ENCODE data around the gene RAB27A.
"Not testable (repeated sequence)": the region's sequence is repeated elsewhere in the genome, so short reads cannot be mapped to it uniquely, and the experiment has no call there.

RAB27A gene

DNA sequence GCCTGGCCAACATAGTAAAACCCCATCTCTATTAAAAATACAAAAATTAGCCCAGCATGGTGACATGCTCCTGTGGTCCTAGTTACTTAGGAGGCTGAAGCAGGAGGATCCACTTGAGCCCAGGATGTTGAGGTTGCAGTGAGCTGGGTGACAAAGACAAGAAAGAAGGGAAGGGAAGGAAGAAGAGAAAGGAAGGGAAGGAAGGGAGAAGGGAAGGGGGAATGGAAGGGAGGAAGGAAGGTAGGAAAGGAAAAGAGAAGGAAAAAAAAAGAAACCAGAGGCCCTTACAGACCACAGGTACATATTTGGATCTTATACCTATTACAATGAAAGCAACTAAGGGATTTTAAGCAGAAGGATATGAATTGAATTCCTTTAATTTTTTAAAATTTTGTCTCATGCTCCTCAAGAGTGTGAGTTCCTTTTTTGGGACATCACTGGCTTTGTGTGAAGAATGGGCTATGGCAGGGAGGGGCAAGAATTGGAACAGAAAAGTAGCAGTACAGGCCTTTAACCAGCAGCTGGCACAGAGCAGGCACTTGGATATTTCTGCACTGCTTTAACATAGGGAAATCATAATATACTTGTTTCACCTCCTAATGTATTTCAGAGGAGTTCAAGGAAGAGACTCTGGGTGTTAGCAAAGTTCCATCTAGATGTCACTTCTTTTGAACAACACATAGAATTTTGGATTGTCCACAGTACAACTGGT, 7.9 kb downstream of the RAB27A start:
- DNase-seq = no peak

DNA sequence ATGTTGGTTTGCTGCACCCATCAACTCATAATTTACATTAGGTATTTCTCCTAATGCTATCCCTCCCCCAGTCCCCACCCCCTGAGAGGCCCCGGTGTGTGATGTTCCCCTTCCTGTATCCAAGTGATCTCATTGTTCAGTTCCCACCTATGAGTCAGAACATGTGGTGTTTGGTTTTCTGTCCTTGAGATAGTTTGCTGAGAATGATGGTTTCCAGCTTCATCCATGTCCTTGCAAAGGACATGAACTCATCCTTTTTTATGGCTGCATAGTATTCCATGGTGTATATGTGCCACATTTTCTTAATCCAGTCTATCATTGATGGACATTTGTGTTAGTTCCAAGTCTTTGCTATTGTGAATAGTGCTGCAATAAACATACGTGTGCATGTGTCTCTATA, 9.0 kb downstream of the RAB27A start:
- DNase-seq = not testable (repeated sequence)

DNA sequence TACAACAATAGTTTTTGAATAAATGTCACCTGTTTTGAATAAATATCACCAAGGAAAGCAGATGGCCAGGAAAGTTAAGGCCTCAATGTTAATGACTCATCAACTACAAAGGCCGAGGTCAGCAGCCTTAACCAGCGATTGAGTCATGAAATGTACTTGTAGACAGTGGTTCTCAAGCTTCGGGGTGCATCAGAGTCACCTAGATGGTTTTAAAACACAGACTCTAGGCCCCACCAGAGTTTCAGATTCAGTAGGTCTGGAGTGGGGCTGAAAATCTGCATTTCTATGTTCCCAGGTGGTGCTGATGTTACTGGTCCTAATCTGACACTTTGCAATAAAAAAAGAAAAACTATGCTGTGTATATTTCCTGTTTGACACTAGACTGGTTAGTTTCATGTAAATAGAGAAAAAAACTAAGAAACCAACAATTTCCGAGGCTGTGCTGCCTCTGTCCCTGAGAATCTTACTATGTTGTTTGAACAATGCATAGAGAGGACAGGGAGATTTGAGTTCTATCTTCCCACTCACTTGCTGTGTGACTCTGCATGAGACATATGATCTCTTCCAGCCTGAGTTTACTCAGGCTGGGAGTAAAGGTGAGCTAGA, 9.8 kb downstream of the RAB27A start:
- no peak for DNase-seq

DNA sequence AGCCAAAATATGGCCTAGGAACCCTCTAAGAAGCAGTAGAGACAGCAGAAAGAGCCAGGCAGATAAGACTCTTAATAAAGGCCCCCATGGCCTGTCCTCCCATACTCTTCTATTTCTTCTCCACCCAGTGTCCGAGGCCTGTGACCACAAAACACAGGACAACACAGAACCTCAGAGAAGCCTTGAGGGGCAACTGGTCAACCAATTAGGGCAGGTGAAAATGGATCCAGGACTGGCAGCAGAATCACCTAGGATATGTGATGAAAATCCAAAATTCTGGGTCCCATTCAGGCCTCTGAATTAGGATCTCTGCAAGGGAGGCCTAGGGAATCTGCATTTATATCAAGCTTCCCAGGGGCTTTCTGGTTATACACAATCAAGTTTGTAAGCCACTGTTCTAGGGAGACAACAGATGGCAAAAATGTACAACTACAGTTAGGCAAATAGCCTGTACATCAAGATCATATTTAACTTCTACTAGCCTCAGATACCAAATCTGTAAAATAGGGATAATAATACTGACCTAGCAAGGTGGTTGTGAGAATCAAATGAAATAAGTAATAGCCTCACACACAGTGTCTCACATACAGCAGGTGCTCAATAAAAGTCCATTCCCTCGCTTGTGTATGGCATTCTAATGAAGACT, 10.4 kb downstream of the RAB27A start:
- no peak for DNase-seq

DNA sequence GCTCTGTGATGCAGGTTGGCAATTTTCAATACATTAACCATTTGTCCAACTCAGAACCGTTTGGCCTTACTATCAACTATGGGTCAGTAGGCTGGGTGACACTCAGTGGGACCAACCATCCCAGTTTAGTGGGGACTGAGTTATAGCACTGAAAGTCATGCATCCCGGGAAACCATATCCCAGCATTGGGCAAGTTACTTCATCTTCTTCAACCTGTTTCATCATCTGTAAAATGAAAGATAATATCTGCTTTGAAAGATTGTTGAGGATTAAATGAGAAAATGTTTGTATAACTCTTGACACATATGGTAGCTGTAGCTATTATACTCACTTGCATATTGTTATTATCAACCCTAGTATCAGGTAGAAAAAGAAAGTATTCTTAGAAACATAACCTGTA, 11.9 kb downstream of the RAB27A start:
- no peak for DNase-seq

DNA sequence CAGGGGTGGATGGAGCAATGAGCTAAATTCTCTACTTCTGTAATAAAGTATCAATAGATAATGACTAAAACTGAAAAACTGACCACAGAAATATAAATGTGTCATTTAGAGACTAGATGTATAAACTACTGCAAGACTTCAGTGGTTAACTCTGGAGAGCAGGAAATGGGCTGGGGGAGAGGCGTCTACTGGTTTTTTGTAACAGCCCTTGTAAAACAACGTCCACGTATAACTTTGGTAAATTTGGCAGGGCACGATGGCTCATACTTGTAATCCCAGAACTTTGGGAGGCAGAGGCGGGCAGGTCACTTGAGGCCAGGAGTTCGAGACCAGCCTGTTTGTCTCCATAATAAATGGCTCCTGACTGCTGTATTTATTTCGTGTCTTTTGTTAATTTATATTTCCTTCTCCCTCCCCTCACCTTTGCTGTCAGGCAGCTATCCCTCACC, 12.5 kb downstream of the RAB27A start:
- DNase-seq = no peak

DNA sequence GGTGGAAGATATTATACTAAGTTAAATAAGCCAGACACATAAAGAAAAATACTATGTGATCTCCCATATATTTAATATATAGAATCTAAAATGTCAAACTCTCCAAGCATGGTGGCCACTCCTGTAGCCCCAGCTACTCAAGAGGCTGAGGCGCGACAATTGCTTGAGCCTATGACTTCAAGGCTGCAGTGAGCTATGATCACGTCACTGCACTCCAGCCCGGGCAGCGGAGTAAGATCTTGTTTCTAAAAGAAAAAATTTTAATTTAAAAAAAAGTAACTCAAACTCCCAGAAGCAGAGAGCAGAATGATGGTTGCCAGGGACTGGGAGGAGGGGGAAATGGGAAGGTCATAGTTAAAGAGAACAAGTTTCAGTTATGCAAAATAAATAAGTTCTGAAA, 13.3 kb downstream of the RAB27A start:
- DNase-seq = no peak

DNA sequence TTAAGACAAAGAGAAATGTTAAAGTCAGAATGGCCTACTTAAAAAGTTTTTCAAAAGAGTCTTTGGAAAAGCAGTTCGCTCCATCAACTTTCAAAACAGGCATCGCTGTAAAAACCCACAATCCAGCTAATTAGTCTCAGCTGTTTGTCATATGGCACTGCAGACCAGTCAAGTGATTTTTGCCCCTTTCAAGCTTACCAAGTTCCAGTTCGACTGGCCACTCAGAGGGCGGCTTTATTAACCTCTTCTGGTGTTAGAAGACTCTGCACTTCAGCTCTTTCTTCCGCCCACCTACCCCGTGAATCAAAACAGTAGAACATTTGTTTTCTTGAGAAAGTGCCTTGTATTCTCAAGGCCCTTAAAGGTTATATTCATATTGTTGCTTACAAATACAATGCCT, 19.3 kb downstream of the RAB27A start:
- DNase-seq = no peak

DNA sequence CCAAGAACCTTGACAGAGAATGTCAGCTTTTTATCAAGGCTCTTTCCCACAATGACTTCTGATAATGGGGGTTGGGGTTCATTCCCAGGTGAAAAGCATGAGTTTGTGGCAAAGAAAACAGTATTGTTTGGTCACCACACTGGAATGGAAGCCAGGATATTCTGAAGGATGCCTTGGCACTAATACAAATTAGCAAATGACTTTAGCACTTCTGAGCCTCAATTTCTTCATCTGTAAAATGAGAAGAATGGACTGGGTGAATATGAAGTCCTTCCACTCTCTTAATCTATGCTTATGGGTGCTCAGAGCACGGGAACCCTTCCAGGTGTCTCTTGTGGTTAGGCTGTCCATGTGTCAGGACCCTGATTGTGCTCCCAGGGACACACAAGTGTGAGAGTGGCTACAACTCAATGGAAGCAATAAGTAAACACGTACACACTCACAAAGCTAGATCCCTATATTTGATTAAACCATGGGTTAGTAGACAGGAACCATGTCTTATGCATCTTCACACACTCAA, 21.4 kb downstream of the RAB27A start:
- DNase-seq = no peak

DNA sequence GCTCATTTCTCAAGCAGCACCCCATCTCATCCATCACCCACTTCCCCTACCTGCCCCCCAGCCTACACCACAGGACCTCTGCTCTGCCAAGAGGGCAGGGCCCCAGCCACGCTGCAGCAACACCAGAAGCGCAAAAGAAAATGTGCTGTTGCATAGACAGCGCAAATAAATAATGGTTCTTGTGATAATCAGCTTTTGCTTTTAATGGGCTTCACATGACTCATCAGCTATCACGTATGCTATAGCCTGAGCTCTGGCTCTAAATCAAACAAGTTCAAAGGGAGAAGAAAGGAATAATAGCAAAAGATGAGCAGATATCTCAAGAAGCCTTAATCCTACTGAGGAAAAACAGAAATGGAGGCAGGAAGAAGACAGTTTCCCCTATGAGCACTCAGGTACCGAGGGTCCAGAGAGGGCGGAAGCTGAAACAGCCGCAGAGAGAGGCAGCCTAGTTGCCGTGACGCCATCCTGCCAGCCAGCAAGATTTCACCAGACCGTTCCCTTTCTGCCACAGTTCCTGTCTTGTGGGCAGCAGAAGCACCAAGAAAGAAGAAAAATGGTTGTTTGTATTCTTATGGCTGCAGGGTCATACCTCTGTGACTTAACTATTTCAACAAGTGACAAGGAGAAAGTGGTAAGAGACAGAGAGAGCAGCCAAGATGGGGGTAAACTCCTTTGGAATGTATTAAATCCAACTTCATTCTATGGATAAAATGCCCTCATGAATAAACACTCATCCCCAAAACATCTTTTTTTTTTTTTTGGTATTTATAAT, 22.0 kb downstream of the RAB27A start:
- DNase-seq = no peak

DNA sequence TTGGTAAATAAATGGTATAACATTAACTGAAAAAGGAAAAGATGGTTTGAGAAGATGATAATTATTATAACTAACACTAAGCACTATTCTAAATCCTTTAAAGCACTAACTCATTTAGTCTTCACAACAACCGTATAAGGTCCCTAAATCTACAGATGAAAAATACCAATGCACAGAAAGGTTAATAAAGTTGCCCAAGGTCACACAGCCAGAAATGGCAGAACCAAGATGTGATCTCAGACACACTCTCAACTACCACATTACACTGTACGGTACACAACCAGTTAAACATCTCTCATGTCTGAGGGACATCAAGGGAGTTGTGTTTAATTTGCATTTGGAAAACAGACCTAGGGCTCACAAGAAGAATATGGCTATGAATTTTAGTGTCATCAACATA, 23.1 kb downstream of the RAB27A start:
- no peak for DNase-seq

DNA sequence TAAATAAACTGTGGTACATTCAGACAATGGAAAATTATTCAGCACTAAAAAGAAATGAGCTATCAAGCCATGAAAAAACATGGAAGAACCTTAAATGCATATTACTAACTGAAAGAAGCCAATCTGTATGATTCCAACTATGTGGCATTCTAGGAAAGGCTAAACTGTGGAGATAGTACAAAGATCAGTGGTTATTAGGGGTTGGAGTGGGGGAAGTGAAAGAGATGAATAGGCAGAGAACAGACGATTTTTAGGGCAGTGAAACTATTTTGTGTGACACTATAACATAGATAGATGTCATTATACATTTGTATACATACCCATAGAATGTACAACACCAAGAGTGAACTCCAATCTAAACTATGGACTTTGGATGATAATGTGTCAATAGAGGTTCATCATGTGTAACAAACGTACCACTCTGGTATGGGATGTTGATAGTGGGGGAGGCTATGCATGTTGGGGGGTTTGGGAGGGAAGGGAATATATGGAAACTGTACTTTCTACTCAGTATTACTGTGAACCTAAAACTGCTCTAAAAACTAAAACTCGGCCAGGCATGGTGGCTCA, 29.0 kb downstream of the RAB27A start:
- DNase-seq = no peak

DNA sequence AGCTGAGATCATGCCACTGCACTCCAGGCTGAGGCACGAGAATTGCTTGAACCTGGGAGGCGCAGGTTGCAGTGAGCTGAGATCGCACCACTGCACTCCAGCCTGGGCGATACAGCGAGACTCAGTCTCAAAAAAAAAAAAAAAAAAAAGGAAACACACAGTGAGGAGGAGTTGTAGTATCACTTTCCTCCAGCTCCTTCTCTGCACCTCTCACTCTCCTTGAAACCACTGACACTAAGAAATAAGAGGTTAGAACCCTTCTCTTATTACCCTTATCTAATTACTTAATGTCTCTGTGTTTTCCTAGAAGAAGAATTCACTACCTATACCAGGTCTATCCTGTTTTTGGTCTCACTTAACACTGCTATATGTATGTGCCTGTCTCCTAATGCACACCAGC, 31.7 kb downstream of the RAB27A start:
- no peak for DNase-seq

DNA sequence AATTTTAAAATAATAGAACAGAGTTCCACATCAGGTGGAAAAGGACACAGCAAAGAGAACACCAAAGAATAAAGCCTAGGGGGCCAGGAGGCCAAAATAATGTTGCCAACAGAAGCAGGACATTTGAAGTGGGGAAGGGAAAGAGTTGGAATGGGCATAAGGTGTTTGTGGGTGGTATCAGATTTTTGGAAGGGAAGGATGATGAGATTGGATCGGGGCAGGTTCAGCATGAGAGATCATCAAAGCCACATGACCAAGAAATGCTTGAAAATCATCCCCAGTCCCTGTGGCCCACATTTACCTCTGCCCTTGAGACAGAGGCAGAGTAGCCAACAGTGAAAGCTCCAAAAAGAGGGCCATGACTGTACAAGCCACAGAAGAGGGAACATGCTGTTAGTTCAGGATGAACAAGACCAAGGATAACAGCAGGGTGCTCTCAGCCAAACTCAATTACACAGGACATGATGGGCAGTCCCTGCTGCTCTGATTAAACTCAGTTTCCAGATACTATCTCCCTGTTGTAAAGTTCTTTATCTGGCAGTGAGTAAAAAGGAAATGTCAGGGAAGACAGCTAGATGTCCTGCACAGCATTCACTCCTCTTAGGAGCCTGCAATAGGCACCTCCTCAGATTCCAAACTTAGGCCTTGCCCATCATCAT, 32.5 kb downstream of the RAB27A start:
- DNase-seq = no peak

DNA sequence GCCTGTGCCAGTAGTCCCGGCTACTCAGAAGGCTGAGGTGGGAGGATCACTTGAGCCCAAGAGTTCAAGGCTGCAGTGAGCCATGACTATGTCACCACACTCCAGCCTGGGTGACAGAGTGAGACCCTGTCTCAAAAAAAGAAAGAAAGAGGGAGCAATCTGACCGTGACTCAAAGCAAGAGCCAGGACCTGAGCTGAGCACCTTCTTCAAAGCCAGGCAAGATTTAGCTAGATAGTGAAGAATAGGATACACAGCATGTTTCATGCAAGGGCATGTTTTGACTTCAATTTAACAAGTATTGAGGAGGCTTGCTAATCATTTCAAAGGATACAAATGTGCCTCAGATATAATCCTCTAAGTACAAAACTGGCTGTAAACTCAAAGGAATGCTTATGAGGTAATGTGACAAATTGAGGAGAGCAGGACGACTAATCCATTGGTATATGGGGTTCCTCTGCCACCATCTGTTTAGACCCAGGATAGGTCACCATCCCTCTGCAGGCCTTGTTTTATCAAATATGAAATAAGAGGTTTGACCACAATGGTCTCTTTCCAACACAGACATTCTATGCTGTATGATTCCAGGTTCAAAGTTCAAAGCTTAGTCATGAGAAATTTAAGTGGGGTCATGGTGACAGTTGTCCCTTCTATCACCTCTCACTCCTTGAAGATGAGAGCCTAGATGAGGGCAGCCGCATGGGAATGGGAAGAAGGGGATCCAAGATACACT, 33.2 kb downstream of the RAB27A start:
- no peak for DNase-seq

DNA sequence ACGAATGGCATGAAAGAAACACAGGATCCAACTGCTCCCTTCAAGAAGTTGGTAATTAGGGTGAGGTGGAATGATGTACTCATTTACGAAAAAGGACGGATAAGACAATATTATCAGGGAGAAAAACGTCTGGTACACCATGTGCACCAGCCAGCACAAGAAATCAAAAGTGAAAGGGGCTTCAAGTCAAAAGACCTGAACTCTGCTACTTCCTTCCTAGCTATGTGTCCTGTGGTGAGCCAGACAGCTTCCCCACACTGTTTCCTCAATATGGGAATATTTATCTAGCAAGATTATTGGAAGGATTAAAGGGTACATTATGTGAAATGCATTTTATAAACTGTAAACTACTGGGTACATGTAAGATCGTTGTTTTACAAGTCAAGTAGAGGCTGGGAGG, 33.9 kb downstream of the RAB27A start:
- DNase-seq = no peak

DNA sequence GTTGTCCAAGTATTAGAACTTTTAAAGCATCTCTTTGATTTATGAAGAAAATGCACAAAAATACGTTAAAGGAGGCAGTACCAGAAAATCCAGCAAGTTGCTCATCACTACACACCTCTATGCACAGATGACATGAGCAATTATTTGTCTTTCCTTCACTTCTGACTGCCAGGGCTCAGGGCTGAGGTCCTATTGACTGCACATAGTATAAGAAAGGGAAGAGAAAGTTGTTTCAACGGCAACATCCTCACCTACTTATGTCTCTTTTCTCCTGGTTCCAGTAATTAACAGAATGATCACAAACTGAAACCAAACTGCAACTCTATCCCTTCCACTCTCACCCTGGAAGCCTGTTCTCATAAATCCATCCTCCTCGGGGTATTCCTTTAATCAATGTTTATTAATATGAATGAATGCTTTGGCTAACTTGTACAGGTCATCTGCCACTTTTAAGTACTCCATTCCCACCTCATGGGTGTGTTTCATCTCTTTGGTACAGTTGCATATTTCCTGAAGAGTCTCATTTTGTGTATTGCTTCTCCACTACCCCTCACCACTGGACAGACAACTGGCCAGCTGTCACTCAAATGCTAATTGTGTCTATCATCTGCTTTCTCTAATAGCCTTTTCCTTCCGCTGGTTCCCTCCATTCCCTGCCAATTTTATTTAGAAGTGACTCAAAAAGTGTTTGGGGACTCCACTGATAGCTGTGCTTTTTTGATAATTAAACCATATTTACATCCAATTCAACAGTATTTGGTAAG, 34.5 kb downstream of the RAB27A start:
- DNase-seq = no peak

DNA sequence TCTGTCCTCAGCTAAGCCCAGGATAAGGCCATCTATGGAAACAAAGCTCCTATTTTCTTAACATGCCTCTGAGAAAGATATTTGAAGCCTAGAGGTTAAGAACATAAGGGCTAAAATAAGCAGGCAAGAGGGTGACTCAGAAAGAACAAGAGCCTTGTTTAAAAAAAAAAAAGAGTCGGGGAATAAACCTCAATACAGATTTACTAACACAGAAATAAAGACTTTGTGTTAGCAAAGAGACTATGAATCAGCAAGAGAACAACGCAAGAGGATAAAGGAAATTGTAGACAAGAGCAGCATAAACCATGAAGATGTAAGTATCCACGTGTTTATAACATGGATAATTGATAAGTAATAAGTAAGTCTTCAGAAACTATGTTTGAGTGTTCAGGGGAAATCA, 36.0 kb downstream of the RAB27A start:
- no peak for DNase-seq

DNA sequence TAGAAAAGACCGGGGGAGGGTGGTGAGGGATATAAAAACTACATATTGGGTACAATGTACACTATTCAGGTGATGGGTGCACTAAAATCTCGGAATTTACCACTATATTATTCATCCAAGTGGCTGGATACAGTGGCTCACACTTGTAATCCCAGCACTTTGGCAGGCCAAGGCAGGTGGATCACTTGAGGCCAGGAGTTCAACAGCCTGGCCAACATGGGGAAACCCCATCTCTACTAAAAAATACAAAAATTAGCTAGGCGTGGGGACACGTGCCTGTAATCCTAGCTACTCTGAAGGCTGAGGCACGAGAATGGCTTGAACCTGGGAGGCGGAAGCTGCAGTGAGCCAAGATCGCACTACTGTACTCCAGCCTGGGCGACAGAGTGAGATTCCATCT, 37.4 kb downstream of the RAB27A start:
- DNase-seq = not testable (repeated sequence)

DNA sequence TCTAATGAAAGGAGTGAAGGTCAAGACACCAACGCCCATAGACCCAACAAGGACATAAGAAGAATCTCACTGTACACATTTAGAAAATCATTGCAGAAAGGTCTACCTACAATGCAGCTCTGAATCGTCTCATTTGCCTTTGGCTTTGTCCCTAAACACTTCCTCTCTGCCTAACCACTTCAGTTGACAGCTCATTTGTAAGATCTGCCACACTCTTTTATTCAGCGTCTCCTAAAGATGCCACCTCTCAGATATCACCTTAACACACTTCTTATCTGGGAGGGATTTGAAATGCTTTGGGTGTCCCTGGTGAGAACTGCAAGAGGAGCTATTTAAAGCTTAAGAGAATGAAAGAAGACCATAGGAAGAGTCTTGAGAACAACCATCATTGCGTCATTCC, 38.7 kb downstream of the RAB27A start:
- DNase-seq = no peak

DNA sequence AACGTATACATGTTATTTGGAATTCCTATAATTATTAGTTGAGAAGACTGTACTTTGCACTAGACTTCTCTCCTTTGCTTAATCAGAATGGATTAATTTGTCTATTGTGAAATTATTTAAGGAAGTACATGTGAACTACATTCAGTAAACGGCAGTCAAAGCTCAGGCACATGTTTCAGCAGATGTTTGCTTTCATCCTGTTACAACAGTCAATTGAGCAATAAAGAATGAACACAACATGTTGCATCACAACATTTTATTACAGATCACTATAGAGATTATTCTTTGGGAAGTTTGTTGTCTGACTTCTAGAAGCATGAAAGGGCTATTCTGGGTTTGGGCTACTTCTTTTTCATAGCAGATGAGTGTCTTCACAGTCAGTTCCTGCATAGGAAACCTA, 39.2 kb downstream of the RAB27A start:
- no peak for DNase-seq
